Lung (tissue), 12 donors: ENCODE data around the gene PORCN. TPM values are rescaled to one million over a fixed set of nuclear protein-coding genes. Genes with fewer than 3 reads are reported as not detected.
A peak's percentile ranks its signal among the peaks of the same experiment; 100 is the strongest.

Experiments
- ATAC-seq: fragments of 200-7000 bp; cut with Tn5 transposase; one replicate; pipeline ENCODE4 v1.9.1; 2020; ENCODE audit warnings: moderate number of reproducible peaks; ENCODE audit not compliant: insufficient read depth, low FRiP score
- DNase-seq, 3 donors: peaks; one replicate each; pipeline ENCODE4 v3.0.0-alpha.2; 2013 to 2017
- H3K27ac ChIP-seq, 2 donors: one replicate each; pipeline ENCODE4 v1.5.1; 2013; ENCODE audit warnings: mild to moderate bottlenecking in 2 of 2, moderate library complexity in 2 of 2, control low read depth in 1 of 2, inconsistent platforms in 1 of 2, low read depth in 1 of 2, low read length in 1 of 2
- H3K27me3 ChIP-seq, 3 donors: one replicate each; pipeline ENCODE4 v1.5.1; 2013; ENCODE audit warnings: low read length in 2 of 3; ENCODE audit not compliant: control insufficient read depth in 3 of 3, insufficient read depth in 3 of 3
- H3K36me3 ChIP-seq, 4 donors: one replicate each; pipeline ENCODE4 v1.5.1; 2013; ENCODE audit warnings: low read length in 4 of 4, mild to moderate bottlenecking in 1 of 4, moderate library complexity in 1 of 4; ENCODE audit not compliant: control insufficient read depth in 4 of 4, insufficient read depth in 4 of 4
- H3K4me1 ChIP-seq, 5 donors: one replicate each; pipeline ENCODE4 v1.5.1; 2013; ENCODE audit warnings: low read length in 5 of 5, mild to moderate bottlenecking in 2 of 5, moderate library complexity in 1 of 5; ENCODE audit not compliant: control insufficient read depth in 5 of 5, insufficient read depth in 5 of 5
- H3K4me3 ChIP-seq: one replicate; pipeline ENCODE4 v1.5.1; 2013; ENCODE audit warnings: mild to moderate bottlenecking, control low read depth, moderate library complexity
- H3K9ac ChIP-seq, 2 donors: one replicate each; pipeline ENCODE4 v1.5.1; 2013; ENCODE audit warnings: low read length in 2 of 2, control low read depth in 1 of 2; ENCODE audit not compliant: insufficient read depth in 1 of 2
- H3K9me3 ChIP-seq, 4 donors: one replicate each; pipeline ENCODE4 v1.5.1; 2013; ENCODE audit warnings: low read length in 3 of 4, mild to moderate bottlenecking in 1 of 4, moderate library complexity in 1 of 4; ENCODE audit not compliant: control insufficient read depth in 4 of 4, insufficient read depth in 3 of 4
- WGBS, 2 donors: extraction: QIAGEN DNeasy Blood & Tissue Kit; methylation state at CpG; one replicate each; pipeline ENCODE4 v1.1.7; 2013; 5-methylcytosine and 5-hydroxymethylcytosine counted together
- polyA plus RNA-seq, 2 donors: library from polyadenylated mRNA; stranded (reverse); fragments of 200-250 nt; gene quantifications; one replicate each; pipeline ENCODE4 v1.2.1, GENCODE V29; 2013
- total RNA-seq, 2 donors: library from RNA; depleted of rRNA in 1 of 2; stranded (reverse); fragments of >200 nt in 1 of 2; gene quantifications; one replicate each; pipeline ENCODE4 v1.2.1, GENCODE V29; 2014 to 2021
- TF ChIP-seq, protein P1 (sequence below): IDR thresholded peaks from 2 replicates; pipeline ENCODE4 v1.5.1; 2012; ENCODE audit warnings: mild to moderate bottlenecking; ENCODE audit errors: control extremely low read depth, extremely low read depth
- donor health status: control.
- donor health status: control.
- donor health status: Bipolar disorder and iron deficiency.
- donor health status: healthy.
- donor health status: DM: yes; HTN: yes; CAD: no.

PORCN gene
- total and polyA plus RNA-seq, 4 donors = 3.3 to 12.8 (median 11.8) TPM

DNA sequence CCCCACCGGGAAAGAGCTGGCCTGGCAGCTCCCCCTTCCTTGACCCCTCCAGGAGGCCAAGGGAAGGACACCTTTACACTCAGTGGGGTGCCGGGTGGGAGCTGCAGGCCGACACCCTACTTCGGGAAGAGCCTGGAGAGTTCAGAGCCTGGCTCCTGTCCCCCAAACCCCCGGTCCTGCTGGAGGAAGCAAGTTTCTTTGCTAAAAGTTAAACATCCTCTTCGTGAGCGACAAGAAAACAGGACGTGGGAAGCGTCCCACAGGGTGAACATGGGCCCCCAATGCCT is 35.1 kb upstream of the PORCN start:
- TF ChIP-seq, protein P1, sequence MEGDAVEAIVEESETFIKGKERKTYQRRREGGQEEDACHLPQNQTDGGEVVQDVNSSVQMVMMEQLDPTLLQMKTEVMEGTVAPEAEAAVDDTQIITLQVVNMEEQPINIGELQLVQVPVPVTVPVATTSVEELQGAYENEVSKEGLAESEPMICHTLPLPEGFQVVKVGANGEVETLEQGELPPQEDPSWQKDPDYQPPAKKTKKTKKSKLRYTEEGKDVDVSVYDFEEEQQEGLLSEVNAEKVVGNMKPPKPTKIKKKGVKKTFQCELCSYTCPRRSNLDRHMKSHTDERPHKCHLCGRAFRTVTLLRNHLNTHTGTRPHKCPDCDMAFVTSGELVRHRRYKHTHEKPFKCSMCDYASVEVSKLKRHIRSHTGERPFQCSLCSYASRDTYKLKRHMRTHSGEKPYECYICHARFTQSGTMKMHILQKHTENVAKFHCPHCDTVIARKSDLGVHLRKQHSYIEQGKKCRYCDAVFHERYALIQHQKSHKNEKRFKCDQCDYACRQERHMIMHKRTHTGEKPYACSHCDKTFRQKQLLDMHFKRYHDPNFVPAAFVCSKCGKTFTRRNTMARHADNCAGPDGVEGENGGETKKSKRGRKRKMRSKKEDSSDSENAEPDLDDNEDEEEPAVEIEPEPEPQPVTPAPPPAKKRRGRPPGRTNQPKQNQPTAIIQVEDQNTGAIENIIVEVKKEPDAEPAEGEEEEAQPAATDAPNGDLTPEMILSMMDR = no peak
- H3K9me3 ChIP-seq = peaks cover 0 to 7% (median 2%) of the 10 kb centered on the region in 4 donors
- peaks cover 0 to 3% (median 0%) of the 10 kb centered on the region in 4 donors for H3K36me3 ChIP-seq
- H3K9ac ChIP-seq = no peak overlapping the region
- no peak for DNase-seq
- H3K27me3 ChIP-seq = no peaks in the 10 kb centered on the region
- H3K4me1 ChIP-seq = peaks cover 0 to 5% (median 0%) of the 10 kb centered on the region in 5 donors
- WGBS, 2 donors = 63 to 75% methylated on average over 6 to 9 of the region's 9 CpGs
- ATAC-seq = no peak
- no peak overlapping the region for H3K27ac ChIP-seq
- no peak overlapping the region for H3K4me3 ChIP-seq

DNA sequence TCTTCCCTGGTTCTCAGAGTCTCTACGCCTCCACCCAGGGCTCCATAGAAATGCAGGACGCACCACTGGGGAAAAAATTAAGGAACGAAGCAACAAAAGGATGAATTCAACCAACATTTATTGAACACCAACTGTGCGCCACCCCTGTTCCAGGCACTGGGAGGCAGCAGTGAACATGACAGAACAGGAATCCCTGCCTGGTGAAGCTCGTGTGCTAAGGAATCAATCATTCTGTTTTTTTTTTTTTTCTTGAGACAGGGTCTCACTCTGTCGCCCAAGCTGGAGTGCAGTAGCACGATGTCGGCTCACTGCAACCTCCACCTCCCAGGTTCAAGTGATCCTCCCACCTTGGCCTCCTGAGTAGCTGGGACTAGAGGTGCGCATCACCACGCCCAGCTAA is 34.7 kb upstream of the PORCN start:
- Histone ChIP-seq H3K4me3 (no peak overlapping the region), H3K4me1 (peaks cover 0 to 5% (median 0%) of the 10 kb centered on the region in 5 donors), H3K9ac (no peak overlapping the region), H3K9me3 (peaks cover 0 to 7% (median 2%) of the 10 kb centered on the region in 4 donors), H3K27ac (no peak overlapping the region), H3K27me3 (no peaks in the 10 kb centered on the region), H3K36me3 (peaks cover 0 to 3% (median 0%) of the 10 kb centered on the region in 4 donors)
- WGBS, 2 donors = 76 to 77% methylated on average over 10 of the region's 10 CpGs
- ATAC-seq (no peak), DNase-seq (no peak)
- TF ChIP-seq, protein P1 = no peak

DNA sequence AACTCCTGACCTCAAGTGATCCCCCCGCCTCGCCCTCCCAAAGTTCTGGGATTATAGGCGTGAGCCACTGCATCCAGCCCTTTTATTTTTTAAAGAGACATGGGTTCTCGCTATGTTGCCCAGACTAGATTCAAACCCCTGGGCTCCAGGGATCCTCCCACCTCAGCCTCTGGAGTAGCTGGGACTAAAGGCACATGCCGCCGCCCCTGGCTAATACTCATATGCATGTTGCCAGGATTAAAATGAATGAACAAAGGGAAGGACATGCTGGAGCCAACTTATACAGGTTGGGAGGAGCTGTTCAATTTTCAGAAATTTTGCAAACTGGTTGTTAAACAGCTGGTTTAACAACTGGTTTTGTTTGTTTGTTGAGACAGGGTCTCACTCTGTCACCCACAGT is 34.2 kb upstream of the PORCN start:
- DNase-seq = no peak
- peaks cover 0 to 7% (median 2%) of the 10 kb centered on the region in 4 donors for H3K9me3 ChIP-seq
- ATAC-seq = no peak
- TF ChIP-seq, protein P1 = no peak
- H3K4me3 ChIP-seq = no peak overlapping the region
- peaks cover 0 to 5% (median 0%) of the 10 kb centered on the region in 5 donors for H3K4me1 ChIP-seq
- 87 to 88% methylated on average over 4 to 6 of the region's 6 CpGs for WGBS, 2 donors
- no peak overlapping the region for H3K27ac ChIP-seq
- H3K27me3 ChIP-seq = no peaks in the 10 kb centered on the region
- H3K36me3 ChIP-seq = peaks cover 0 to 4% (median 0%) of the 10 kb centered on the region in 4 donors
- H3K9ac ChIP-seq = no peak overlapping the region

DNA sequence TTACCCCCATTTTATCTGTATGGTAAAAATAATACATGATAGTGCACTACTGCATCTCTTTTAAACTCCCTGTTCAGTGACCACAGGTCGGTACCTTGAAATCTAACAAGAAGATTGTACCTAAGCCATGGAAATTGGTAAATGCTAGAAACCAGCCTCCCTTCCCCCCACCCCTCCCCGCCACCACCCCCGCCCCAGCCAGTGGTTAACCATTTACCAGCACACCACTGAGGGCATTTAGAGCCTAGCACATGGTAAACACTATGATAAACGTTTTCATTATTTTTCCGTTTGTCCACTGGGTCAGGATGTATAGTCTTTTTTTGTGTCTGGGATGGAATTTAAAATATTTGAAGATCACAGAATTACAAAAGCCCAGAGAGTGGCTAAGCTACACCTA is 33.5 kb upstream of the PORCN start:
- TF ChIP-seq, protein P1 = no peak
- DNase-seq (no peak), ATAC-seq (no peak)
- peaks cover 0 to 7% (median 2%) of the 10 kb centered on the region in 4 donors for H3K9me3 ChIP-seq
- peak overlapping the region in 1 of 2 donors; percentile 78 for H3K9ac ChIP-seq
- H3K4me3 ChIP-seq = no peak overlapping the region
- H3K36me3 ChIP-seq = peaks cover 0 to 5% (median 0%) of the 10 kb centered on the region in 4 donors
- peak overlapping the region in 1 of 2 donors; percentile 43 for H3K27ac ChIP-seq
- WGBS, 2 donors = 4 to 26% methylated on average over 5 of the region's 5 CpGs
- peaks cover 0 to 5% (median 0%) of the 10 kb centered on the region in 5 donors for H3K4me1 ChIP-seq
- no peaks in the 10 kb centered on the region for H3K27me3 ChIP-seq
